Activated CD4-positive, alpha-beta memory T cell treated with anti-CD3 and anti-CD28 coated beads, Interleukin-2, amount 10 ng/mL, durations not matched to agents 7 days and 5 days (primary cell): ENCODE measurements around the gene WBP2. TPM values are rescaled to one million over a fixed set of nuclear protein-coding genes. Genes with fewer than 3 reads are reported as not detected.

Source experiments
- CTCF ChIA-PET: fragments of 350-600 bp; sonication (Branson Sonifier 250); formaldehyde crosslinking; loops from one replicate; lab custom pipeline; 2021; ENCODE audit warnings: antibody characterized with exemption, inconsistent platforms; lab: Charles Lee
- POLR2A ChIA-PET: fragments of 350-600 bp; sonication (Branson Sonifier 250); formaldehyde crosslinking; loops from one replicate; lab custom pipeline; 2021; ENCODE audit warnings: antibody characterized with exemption; lab: Charles Lee
- DNase-seq: peaks from one replicate; pipeline ENCODE4 v3.0.0-alpha.2; 2020
- H3K27ac Mint-ChIP-seq: one replicate; pipeline ENCODE4 v1.8.0; 2021; ENCODE audit warnings: mild to moderate bottlenecking, mixed read lengths
- H3K27me3 Mint-ChIP-seq: one replicate; pipeline ENCODE4 v1.8.0; 2021; ENCODE audit warnings: mixed read lengths
- H3K36me3 Mint-ChIP-seq: one replicate; pipeline ENCODE4 v1.8.0; 2021; ENCODE audit warnings: low read depth, mixed read lengths
- H3K4me1 Mint-ChIP-seq: one replicate; pipeline ENCODE4 v1.8.0; 2021; ENCODE audit warnings: mixed read lengths
- H3K4me3 Mint-ChIP-seq: one replicate; pipeline ENCODE4 v1.8.0; 2021; ENCODE audit warnings: mild to moderate bottlenecking, mixed read lengths
- H3K9me3 Mint-ChIP-seq: one replicate; pipeline ENCODE4 v1.8.0; 2021; ENCODE audit warnings: mixed read lengths
- total RNA-seq, 2 experiments: library from RNA; stranded (reverse); gene quantifications; one replicate each; pipeline ENCODE4 v1.2.3, GENCODE V29; 2021

Gene WBP2
- total RNA-seq, 2 experiments from 2014 or later, result 107 to 114 TPM

DNA sequence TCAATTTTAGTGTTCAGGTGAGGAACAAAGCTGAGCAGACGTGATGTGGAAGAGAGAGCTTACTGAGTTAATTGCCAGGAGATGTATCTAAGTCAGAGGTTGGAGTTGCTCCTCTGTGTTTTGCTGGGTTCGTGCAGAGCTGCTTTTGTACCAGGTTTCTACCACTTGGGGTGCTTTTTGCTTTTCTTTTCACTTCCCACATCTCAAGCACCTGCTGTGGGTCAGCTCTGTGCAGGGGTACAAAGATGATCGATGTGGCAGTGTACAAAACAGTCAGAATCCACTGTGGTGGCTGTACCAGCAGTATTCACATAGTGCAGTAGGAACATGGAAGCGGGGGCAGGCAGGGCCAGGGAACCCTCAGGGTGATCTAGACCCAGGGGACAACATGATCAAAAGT lies 55.7 kb downstream of the WBP2 start:
- ChIA-PET POLR2A (interaction anchor here (1.3 to 2.9 kb wide), 3 partner anchors 13 to 22 kb away, joined by 3 to 9 read pairs (median 3); no protein-coding TSS in a partner anchor), CTCF (interaction anchor here (1.0 to 1.6 kb wide), 2 partner anchors 28 to 46 kb away, joined by 3 to 5 read pairs; no protein-coding TSS in a partner anchor)
- no peak for DNase-seq
- no peaks in the 10 kb centered on the region for H3K27me3 Mint-ChIP-seq
- H3K27ac Mint-ChIP-seq, result no peak overlapping the region
- H3K36me3 Mint-ChIP-seq, result peaks cover 25% of the 10 kb centered on the region
- peaks cover 17% of the 10 kb centered on the region for H3K4me1 Mint-ChIP-seq
- no peaks in the 10 kb centered on the region for H3K9me3 Mint-ChIP-seq
- H3K4me3 Mint-ChIP-seq, result no peak overlapping the region

- Mint-ChIP-seq H3K4me3 (no peak overlapping the region), H3K27me3 (no peaks in the 10 kb centered on the region), H3K4me1 (peaks cover 28% of the 10 kb centered on the region), H3K36me3 (peaks cover 41% of the 10 kb centered on the region), H3K27ac (no peak overlapping the region), H3K9me3 (no peaks in the 10 kb centered on the region)
- ChIA-PET POLR2A (interaction anchor here (0.8 to 5.0 kb wide), 6 partner anchors 9 to 60 kb away, joined by 3 to 30 read pairs (median 3); partner anchors contain the start of gene UNK), CTCF (interaction anchor here (0.6 to 2.5 kb wide), 6 partner anchors 10 to 199 kb away, joined by 3 to 15 read pairs (median 4); partner anchors contain the start of gene GALK1)
- DNase-seq, result no peak
Observed at GRCh38 chr17:75795820-75796607, 59.1 kb downstream of the WBP2 start.

Other genes with a start within 250 kb of the WBP2 start
- not detected for gene SMIM5, start 221.9 kb downstream of the WBP2 start, total RNA-seq
- 10 to 100 TPM; 38.3 TPM for gene RECQL5, start 188.2 kb downstream of the WBP2 start, total RNA-seq
- 10 to 100 TPM; 87.2 to 89.6 TPM for gene SAP30BP, start 188.0 kb downstream of the WBP2 start, total RNA-seq
- gene ITGB4, start 133.9 kb downstream of the WBP2 start, total RNA-seq, result under 1 TPM; 0.43 to 0.68 TPM
- 10 to 100 TPM; 40.0 to 40.6 TPM for gene GALK1, start 90.1 kb downstream of the WBP2 start, total RNA-seq
- 10 to 100 TPM; 26.1 TPM for gene UNK, start 70.5 kb downstream of the WBP2 start, total RNA-seq
- 100 to 1,000 TPM; 179 to 190 TPM for gene UNC13D, start 10.9 kb downstream of the WBP2 start, total RNA-seq
- 10 to 100 TPM; 31.9 to 33.8 TPM for gene TRIM47, start 23.2 kb upstream of the WBP2 start, total RNA-seq
- gene TRIM65, start 41.6 kb upstream of the WBP2 start, total RNA-seq, result 10 to 100 TPM; 24.9 to 26.1 TPM
- 10 to 100 TPM; 79.9 to 85.0 TPM for gene MRPL38, start 49.5 kb upstream of the WBP2 start, total RNA-seq
- 10 to 100 TPM; 19.8 to 21.1 TPM for gene FBF1, start 85.7 kb upstream of the WBP2 start, total RNA-seq
- gene ACOX1, start 123.8 kb upstream of the WBP2 start, total RNA-seq, result 10 to 100 TPM; 28.0 to 29.8 TPM
- gene TEN1, start 123.9 kb upstream of the WBP2 start, total RNA-seq, result 10 to 100 TPM; 13.5 to 16.3 TPM
- gene CDK3, start 145.5 kb upstream of the WBP2 start, total RNA-seq, result 1 to 10 TPM; 5.2 to 5.6 TPM
- gene EVPL, start 172.0 kb upstream of the WBP2 start, total RNA-seq, result not detected
- gene SRP68, start 217.2 kb upstream of the WBP2 start, total RNA-seq, result 10 to 100 TPM; 92.8 to 94.6 TPM
- gene GALR2, start 219.4 kb upstream of the WBP2 start, total RNA-seq, result under 1 TPM; 0.38 to 0.40 TPM
- under 1 TPM; 0.48 TPM for gene ZACN, start 223.8 kb upstream of the WBP2 start, total RNA-seq
- gene EXOC7, start 248.5 kb upstream of the WBP2 start, total RNA-seq, result 100 to 1,000 TPM; 119 to 120 TPM